Smooth muscle cell of the brain vasculature (primary cell): ENCODE measurements around the gene CTTN.

ENCODE experiments used
- DNase-seq: peaks from one replicate; pipeline ENCODE4 v3.0.0-alpha.2; 2012; ENCODE audit warnings: low read depth, low spot score

CTTN gene

DNA sequence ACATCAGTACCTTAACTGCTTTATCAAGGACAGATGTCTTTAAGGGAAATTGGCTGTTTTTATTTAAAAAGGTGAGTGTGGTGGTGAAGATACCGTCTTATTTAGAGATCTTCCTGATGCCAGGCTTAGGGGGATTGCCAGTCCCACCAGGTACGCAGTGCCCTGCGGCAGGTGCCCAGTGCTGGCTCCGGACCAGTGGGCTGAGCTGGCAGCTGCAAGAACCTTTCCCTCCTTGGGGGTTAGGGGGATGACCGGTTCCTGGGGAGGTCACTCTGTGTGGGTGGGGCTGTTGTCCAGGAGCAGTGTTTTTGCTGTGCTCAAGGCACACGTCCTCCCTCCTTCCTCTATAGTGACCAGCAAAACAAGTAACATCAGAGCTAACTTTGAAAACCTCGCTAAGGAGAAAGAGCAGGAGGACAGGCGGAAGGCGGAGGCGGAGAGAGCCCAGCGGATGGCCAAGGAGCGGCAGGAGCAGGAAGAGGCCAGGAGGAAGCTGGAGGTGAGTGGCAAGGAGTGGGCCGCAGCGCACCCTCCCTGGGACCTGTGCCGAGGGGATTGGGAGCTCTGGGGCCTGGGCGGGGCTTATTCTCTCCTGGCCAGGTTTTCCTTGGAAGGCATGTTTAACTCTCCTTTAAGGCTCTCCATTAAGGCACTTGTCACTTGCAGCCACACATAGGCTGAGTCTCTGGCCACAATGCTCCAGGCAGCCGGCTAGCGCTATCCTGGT is 30.5 kb downstream of the CTTN start:
- no peak for DNase-seq

DNA sequence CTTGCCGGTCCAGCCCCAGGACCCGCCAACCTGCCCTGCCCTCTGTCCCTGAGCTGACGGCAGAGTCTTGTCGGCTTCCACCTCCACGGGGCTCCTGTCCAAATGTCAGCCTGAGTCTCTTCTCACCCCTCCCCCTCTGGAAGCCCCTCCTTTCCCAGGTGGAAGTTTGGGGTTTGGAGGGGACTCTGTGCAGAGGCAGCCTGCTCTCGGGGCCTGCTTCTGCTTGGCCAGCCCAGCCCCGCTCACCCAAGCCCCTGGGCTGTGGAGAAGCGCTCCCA is 31.0 kb downstream of the CTTN start:
- no peak for DNase-seq

DNA sequence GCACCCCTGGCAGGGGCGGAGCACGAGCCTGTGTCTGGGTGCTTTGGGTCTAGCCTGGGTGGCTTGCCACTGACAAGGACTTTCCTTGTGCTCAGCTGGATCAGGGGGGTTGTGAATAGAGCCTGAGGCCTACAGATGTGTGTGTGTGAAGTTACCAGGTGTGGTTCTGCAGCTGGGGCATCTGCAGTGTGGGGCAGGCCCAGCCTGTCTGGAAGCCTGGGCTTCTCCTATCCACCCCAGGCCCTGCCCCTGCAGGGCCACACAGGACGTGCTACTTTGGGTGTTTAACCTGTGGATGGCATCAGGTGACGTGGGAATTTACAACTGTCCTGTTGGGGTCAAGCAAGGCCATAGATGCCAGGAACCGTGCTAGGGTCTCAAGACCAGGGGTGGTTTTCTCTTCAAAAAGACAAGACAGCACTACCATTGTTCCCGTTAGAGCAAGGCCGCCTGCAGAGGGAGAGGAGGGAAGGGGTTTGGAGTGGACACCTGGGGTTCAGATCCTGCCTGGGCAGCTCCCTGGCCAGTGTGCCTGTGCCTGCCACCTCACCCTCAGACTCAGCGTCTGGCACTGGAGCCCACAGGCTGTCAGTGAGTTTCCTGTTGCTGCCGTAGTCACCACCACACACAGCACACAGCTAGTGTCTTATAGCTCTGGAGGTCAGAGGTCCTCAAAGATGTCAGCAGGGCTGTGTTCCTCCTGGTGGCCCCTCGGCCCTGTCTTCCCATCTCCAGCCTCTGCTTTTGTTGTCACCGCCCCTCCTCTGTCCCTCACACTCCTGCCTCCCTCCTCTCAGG is 31.6 kb downstream of the CTTN start:
- DNase-seq = no peak

DNA sequence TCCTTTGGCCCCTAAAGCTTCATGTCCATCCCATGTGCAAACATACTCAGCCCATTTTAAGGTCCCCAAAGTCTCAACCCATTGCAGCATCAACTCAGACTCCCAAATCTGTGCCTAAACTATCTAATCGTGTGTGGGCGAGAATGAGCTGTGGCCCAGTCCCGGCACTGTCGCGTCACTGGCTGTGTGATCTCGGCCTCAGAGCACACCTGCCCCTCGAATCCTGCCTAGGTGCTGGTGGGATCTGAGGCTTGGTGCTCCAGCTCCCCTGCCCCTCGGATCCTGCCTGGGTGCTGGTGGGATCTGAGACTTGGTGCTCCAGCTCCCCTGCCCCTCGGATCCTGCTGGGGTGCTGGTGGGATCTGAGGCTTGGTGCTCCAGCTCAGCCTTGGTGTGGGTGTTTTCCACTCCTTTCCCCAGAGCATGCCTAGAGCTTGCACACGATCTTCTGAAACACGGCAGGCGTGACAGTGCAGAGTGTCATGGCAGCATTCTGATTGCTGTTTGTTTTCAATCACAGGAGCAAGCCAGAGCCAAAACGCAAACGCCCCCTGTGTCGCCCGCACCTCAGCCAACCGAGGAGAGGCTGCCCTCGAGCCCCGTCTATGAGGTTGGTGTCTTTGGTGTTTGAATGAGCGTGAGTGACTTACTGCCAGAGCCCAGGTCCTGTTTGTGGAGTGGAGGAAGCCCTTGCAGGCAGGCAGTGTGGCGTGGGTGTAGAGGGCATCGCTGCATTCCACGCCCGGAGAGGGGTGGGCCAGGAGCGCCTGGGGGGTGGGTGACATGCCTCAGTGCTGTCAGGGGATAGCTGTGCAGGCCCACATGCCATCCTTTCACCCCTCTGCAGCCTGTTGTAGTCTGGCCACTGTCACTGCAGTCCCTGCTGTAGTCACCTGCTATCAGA is 32.6 kb downstream of the CTTN start:
- DNase-seq = no peak

DNA sequence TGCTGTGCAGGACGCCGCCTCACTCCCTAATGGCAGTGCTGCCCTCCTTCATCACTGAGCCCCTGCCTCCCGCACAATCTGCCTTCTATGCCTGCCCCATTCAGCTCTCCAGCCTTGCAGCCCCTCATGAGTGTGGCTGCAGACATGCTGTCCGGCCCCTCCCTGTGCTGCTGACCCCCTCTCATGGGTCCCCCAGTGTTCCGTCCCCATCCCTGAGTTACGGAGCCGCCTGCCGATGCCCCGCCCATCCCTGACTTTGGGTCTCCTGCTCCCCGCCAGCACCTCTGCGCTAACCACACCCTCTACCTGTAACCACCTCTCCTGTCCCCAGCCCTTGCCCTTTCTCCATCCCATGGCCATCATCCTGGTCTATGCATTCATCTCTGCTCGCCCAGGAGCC is 33.3 kb downstream of the CTTN start:
- no peak for DNase-seq

DNA sequence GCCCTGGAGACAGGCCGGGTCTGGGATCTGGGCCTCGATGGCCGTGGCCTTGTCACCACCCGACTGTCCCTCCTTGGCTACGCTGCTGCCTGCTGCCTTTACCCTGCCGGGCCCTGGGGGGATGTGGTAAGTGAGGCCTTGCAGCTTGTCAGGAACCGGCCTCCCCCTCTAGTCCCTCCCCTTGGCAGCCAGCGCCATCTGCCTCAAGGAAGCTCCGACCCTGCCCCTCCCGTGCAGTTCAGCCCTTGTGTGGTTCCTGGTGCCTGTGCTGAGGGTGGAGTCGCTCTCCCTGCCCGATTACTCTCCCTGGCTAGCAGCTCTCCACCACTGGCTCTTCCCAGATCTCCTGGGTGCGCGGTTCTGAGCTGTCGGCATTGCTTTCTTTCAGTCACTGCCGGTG is 33.7 kb downstream of the CTTN start:
- no peak for DNase-seq

DNA sequence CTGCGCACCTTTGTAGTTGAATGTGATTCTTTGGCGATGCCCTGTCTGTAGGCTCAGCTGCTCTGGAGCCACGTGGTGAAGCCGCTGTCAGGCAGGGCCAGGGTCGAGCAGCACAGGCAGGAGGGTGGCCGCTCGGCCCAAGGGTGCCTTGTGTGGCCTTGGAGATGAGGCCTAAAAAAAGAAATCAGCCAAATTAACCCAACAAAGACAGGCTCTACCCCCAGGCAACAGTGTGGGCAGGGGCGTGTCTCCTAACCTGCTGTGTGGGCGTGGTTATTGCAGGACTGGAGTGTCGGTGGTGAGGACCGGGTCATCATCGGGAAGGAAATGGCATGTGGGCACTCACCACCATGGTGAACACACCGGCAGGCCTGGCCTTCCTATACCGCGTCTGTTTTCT is 34.3 kb downstream of the CTTN start:
- DNase-seq = no peak

DNA sequence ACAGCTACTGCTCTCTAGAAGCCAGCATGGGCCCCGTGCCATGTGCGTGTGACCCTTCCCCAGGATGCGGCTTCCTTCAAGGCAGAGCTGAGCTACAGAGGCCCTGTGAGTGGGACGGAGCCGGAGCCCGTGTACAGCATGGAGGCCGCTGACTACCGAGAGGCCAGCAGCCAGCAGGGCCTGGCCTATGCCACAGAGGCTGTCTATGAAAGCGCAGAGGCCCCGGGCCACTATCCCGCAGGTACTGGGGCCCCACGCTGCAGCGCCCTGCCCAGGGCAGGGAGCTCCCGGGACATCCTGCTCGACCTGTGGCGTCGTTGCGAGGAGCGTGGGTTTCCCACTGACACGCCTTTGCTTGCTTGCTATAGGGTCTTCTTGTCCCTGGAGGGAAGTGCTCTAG is 34.7 kb downstream of the CTTN start:
- DNase-seq = no peak

DNA sequence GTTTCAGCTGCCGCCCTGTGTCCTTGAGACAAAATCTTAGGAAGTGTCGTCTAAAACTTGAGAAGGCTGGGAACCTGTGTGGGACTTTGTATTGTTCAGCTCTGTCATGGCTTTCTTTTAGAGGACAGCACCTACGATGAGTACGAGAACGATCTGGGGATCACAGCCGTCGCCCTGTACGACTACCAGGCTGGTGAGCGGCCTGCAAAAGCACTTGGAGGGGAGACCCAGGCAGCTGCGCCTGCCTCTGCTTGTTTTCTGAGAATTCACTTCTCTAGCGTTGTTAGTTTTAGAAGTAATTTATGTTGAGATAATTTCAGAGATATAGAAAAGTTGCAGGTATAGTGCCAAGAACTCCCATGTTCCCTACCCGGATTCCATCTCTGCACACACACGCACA is 35.2 kb downstream of the CTTN start:
- DNase-seq = no peak

DNA sequence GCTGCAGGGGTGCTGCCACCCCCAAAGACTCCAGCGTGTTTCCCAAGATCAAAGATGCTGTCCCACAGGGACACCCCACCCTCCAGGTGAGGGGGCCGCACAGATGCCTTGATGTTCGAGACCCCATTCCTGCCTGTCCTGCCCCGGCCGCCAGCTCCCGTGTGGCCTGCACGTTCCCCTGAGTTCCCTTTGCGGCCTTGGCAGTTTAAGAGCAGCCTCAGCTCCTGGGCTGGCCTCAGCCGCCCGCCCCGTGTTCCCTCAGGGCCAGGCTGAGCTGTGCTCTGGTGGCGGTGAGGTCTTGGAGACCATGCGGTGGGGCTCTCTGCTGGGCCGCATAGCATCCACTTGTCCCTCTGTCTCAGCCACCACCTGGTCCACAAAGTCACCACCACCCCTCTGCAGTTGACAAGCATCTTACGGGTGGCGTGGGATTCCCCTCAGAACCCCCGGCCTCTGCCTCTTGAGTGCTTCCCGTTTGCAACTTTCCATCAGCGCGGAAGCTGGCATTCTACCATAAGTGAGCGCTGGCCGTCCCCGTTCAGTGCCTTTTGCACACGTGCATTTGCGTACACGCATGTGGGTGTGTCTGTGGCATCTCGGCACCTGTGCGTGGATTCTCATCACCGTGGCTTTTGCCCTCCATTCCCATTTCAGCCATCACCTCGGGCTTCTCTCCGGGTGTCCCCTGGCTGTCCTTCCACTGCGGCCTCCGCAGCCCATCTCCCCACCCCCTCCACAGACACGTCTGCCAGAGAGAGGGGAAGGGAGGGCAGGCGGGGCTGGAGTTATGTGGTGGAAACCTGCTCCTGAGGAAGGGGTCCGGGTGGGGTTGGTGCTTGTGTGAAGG is 35.9 kb downstream of the CTTN start:
- no peak for DNase-seq

DNA sequence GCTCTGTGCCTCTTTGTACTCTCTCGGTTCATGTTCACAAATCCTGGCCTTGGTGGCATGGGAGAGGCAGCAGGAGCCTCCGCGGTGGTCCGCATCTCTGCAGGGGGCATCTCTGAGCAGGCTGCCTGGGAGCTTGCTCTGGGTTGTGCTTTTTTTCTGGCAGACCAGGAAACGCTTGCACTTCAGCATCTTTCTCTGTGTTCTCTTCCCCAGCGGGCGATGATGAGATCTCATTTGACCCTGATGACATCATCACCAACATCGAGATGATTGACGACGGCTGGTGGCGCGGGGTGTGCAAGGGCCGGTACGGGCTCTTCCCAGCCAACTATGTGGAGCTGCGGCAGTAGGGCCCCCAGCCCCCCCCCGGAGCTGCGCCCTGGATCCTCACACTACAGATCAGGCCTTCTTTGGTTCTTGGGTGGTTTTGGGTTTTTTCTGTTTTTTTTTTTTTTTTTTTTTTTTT is 36.5 kb downstream of the CTTN start:
- DNase-seq = no peak

DNA sequence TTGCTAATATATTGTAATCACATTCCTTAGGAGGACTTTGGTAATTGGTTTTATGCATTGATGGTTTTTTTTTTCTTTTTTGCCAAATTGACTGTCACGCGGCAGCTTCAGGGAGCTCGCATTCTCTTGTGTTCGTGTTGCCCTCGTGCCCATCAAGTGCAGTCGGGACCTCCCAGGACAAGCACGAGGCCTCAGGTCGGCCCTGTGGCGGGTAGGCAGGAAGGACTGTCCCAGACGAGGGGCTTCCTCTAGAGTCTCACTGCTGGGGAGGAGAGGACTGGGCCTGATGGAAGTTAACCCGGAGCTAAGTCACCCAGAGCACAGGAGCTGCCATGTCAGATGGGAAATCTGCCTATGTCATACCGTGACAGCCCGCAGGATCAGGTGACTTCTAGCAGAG is 37.0 kb downstream of the CTTN start:
- DNase-seq = no peak

DNA sequence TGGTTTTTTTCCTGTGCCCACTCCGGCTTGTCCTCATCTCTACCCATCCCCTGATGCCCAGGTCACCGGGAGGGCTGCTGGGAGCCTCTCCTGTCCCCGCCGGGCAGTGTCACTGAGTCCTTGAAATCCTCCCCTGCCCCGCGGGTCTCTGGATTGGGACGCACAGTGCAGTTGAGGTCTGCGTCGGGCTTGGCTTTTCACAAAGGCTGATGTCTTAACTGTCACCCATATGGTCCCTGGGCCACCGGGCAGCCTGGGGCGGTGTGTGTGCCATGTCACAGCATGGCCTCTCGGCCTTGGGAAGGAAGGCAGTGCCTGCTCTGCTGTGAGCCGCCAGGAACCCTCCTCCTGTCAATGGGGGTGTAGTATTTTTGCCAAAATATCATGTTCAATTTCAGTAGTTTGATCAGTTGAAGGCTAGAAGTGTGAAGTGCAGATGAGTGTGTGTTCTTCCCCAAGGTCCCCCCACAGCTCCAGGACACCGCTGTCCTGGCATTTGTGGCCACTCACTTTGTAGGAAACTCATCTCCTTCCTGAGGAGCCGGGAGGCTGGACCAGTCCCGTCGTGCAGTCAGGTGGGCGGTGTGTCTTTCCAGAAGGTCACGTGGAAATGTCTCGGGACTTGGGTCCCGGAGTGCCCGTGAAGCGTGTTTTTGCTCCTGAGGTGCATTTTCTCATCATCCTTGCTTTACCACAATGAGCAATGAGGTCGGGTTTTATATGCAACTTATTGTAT is 37.6 kb downstream of the CTTN start:
- no peak for DNase-seq

DNA sequence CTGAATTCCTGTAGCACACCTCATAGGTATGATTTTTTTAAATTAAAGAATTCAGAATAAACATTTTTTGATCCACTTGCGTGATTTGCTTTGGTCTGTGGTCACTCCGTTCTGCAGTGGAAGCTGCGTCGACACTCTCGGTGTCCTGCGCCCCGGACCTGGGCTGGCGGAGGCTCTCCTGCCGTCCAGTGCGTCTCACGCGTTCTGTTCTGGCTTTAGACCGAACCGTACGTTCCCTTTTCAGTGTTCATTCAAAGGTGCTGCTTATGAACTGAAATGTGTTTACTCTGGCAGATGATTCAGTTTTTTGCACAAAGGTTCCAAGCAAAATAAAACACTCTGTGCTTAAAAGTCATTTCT is 38.2 kb downstream of the CTTN start:
- DNase-seq = no peak

DNA sequence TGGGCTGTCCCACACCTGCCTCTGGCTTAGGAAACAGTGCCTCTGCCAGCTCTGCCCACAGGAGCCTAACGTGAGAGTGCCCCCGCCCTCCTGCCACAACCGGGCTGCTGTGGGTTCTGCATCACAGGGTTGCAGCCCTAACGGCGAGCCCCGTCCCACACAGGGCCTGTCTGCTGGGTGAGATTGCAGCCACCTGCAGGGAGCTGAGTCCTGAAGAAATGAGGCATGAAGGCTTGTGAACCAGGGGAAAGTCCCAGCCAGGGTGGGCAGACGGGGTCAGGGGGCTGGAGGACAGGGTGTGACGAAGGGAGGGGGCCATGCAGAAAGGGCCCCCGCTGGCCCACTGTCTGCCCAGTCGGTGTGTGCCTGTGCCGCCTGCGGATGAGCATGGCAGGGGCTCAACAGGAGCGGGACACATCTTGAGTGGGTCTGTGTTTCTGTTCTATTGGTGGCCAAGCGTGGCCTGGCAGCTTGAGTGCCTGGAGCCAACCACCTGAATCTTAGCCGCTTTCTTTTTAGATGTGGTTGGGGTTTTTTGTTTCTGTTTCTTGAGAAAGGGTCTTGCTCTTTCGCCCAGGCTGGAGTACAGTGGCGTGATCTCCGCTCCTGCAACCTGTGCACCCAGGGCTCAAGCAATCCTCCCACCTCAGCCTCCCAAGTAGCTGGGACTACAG is 38.9 kb downstream of the CTTN start:
- DNase-seq = no peak

DNA sequence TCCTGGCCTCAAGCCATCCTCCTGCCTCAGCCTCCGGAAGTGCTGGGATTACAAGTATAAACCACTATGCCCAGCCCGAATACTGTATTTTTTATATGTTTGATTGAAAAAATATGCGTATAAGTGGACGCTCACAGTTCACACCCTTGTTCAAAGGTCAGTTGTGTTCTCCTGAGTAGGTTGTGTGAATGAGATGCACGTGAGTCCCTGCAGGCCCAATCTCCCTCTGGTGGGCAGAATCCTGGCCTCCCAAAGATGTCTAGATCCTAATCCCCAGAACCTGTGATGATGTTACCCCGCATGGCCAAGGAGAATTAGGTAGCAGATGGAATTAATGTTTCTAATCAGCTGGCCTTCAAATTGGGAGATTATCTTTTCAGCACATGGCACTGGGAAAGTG is 41.9 kb downstream of the CTTN start:
- no peak for DNase-seq

DNA sequence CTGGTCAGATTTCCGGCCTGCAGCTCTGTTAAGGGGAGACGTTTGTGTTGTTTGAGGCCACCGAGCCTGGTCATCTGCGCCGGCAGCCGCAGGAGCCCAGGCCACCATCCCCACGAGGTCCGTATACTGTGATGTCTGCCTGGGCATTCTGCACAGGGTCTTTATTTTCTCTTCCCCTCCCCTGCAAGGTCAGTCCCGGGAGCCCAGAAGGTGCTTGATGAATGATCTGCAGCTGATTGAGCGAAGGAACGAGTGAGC is 45.4 kb downstream of the CTTN start:
- DNase-seq = no peak

DNA sequence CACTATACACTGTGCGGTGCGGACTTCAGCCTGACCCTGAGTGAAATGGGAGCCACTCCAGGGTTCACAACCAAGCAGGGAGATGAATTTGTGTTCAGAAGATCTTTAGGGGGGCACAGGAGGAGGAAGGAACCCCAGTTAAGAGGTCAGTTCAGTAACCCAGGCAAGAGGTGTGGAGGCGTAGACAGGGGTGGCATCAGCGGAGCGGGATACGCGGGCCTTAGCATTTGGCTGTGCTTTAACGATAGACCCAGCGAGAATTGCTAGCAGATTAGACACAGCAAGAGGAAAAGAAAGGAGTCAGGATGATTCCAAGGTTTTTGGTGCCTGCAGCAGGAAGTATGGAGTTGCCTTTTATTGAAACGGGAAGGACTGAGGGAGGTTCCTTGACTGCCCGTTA is 46.8 kb downstream of the CTTN start:
- DNase-seq = no peak

DNA sequence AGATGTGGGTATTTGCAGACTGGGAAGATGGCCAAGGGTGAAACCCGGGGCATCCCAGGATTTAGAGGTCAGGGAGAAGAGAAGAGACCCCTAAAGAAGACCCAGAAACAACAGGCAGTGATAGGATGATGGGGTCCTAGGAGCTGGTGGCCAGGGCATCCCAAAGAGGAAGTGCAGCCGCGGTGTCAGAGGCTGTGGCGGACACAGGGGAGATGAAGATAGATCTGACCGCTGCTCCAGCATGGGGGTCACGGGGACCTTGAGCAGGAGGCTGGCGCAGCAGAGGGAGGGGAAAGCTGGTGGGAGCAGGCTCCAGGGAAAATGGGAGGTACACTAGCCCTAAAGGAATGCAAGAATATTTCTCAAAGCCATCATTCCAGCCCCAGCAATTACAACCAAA is 47.3 kb downstream of the CTTN start:
- DNase-seq = no peak

DNA sequence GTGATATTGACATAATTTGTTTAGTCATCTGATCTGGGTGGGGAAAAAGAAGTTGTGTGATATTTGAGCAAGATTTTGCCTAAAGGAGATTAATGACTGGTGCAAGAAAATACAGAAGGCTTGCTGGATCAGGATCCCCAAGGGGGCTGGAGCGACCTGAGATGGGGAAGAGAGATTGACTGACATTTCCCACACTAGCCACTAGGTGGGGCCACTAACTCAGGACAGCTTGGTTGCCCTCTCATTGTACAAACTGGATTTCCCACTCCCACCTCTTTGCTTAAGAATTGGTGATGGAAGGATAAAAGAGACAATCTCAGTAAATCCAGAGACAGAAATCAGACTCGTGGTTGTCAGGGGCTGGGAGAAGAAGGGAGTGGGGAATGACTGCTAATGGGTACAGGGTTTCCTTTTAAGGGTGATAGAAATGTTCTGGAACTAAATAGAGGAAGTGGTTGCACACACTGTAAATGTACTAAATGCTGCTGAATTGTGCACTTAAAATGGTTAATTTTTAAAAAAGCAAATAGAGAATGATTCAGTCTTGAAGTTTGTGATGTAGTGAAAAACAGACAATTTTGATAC is 50.7 kb downstream of the CTTN start:
- DNase-seq = no peak
